ENCODE measurements around the gene PTH2R. TPM values are rescaled to one million over a fixed set of nuclear protein-coding genes. Genes with fewer than 3 reads are reported as not detected.

PTH2R gene
- total and polyA plus RNA-seq, 2 experiments from 2014 or later: 0.18 to 0.38 TPM

DNA sequence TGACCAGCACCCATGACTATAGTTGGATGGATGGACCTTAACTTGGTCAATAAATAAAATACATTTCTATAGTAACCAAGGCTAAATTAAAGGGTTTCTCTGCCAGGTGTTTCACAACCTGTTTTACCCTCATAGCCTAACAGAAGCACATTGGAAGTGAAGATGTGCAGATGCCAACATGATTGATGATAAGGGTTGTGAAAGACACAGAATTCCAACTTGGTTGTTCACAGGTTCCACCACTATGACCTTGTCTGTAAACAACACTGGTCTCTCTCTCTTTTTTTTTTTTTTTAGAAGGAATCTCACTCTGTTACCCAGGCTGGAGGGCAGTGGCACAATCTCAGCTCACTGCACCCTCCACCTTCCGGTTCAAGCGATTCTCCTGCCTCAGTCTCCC is 37.5 kb upstream of the PTH2R start (continued):
- TF ChIP-seq, protein P1, sequence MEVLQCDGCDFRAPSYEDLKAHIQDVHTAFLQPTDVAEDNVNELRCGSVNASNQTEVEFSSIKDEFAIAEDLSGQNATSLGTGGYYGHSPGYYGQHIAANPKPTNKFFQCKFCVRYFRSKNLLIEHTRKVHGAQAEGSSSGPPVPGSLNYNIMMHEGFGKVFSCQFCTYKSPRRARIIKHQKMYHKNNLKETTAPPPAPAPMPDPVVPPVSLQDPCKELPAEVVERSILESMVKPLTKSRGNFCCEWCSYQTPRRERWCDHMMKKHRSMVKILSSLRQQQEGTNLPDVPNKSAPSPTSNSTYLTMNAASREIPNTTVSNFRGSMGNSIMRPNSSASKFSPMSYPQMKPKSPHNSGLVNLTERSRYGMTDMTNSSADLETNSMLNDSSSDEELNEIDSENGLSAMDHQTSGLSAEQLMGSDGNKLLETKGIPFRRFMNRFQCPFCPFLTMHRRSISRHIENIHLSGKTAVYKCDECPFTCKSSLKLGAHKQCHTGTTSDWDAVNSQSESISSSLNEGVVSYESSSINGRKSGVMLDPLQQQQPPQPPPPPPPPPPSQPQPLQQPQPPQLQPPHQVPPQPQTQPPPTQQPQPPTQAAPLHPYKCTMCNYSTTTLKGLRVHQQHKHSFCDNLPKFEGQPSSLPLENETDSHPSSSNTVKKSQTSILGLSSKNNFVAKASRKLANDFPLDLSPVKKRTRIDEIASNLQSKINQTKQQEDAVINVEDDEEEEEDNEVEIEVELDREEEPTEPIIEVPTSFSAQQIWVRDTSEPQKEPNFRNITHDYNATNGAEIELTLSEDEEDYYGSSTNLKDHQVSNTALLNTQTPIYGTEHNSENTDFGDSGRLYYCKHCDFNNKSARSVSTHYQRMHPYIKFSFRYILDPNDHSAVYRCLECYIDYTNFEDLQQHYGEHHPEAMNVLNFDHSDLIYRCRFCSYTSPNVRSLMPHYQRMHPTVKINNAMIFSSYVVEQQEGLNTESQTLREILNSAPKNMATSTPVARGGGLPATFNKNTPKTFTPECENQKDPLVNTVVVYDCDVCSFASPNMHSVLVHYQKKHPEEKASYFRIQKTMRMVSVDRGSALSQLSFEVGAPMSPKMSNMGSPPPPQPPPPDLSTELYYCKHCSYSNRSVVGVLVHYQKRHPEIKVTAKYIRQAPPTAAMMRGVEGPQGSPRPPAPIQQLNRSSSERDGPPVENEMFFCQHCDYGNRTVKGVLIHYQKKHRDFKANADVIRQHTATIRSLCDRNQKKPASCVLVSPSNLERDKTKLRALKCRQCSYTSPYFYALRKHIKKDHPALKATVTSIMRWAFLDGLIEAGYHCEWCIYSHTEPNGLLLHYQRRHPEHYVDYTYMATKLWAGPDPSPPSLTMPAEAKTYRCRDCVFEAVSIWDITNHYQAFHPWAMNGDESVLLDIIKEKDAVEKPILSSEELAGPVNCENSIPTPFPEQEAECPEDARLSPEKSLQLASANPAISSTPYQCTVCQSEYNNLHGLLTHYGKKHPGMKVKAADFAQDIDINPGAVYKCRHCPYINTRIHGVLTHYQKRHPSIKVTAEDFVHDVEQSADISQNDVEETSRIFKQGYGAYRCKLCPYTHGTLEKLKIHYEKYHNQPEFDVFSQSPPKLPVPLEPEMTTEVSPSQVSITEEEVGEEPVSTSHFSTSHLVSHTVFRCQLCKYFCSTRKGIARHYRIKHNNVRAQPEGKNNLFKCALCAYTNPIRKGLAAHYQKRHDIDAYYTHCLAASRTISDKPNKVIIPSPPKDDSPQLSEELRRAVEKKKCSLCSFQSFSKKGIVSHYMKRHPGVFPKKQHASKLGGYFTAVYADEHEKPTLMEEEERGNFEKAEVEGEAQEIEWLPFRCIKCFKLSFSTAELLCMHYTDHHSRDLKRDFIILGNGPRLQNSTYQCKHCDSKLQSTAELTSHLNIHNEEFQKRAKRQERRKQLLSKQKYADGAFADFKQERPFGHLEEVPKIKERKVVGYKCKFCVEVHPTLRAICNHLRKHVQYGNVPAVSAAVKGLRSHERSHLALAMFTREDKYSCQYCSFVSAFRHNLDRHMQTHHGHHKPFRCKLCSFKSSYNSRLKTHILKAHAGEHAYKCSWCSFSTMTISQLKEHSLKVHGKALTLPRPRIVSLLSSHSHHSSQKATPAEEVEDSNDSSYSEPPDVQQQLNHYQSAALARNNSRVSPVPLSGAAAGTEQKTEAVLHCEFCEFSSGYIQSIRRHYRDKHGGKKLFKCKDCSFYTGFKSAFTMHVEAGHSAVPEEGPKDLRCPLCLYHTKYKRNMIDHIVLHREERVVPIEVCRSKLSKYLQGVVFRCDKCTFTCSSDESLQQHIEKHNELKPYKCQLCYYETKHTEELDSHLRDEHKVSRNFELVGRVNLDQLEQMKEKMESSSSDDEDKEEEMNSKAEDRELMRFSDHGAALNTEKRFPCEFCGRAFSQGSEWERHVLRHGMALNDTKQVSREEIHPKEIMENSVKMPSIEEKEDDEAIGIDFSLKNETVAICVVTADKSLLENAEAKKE (CRISPR knock-in tag; IDR thresholded peaks at IDR 0.05): no peak
- TF ChIP-seq ZNF331 (CRISPR knock-in tag; IDR thresholded peaks at IDR 0.05; ENCODE audit: low read depth): no peak
- TF ChIP-seq EZH2phosphoT487 (IDR thresholded peaks at IDR 0.05; ENCODE audit: unreplicated experiment): no peak
- TF ChIP-seq POLR2AphosphoS5 (IDR thresholded peaks at IDR 0.05; ENCODE audit: low read depth): no peak
- no peak for TF ChIP-seq EZH2 (IDR thresholded peaks at IDR 0.05; ENCODE audit: low read depth, unreplicated experiment)
- no peak for TF ChIP-seq ZNF114 (CRISPR knock-in tag; IDR thresholded peaks at IDR 0.05)
- no peak for TF ChIP-seq NANOG (IDR thresholded peaks at IDR 0.05; ENCODE audit: borderline replicate concordance)
- TF ChIP-seq JUNB (IDR thresholded peaks at IDR 0.05; ENCODE audit: unreplicated experiment): no peak

DNA sequence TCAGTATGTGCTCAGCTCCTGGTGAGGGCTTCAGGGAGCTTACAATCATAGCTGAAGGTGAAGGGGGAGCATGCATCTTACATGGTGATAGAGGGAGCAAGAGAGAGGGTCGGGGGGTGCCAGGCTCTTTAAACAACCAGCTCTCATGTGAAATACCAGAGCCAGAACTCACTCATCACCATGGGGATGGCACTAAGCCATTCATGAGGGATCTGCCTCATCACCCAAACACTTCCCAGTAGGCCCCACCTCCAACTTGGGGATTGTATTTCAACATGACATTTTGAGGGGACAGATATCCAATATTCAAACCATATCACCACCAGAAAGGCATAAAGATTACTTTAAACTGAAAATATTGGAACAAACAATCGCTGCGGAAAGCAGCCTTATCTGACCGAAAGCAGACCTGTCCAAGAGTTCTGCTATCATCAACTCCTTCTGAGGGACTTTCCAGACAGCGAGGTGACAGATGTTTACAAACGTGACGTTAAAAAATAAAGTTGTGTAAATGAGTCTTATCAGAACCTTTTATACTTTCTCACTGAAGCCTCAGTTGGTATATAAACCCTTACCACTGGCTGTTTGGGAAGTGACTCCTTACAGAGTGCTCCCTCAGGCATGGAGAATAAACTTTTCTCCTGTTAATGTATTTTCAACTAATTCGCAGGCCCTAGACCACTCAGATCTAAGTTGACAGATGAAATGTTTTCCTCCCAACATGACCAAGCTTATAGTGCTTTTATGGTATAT is 35.5 kb upstream of the PTH2R start:
- H3K27ac Mint-ChIP-seq: no peak overlapping the region
- H3K4me3 Mint-ChIP-seq: no peak overlapping the region
- DNase-seq (ENCODE audit: low spot score) (no peak), ATAC-seq (no peak)
- H3K4me2 ChIP-seq: no peak overlapping the region
- no peaks in the 10 kb centered on the region for H3K27me3 Mint-ChIP-seq (ENCODE audit: insufficient read depth, low read depth, poor library complexity)
- H3K79me2 ChIP-seq (replicated peaks; ENCODE audit: insufficient read depth): no peaks in the 10 kb centered on the region
- H3K27me3 ChIP-seq (ENCODE audit: insufficient read depth): no peaks in the 10 kb centered on the region
- peaks cover 3% of the 10 kb centered on the region; the same call in 2 of the 3 replicates for H3K9me3 Mint-ChIP-seq
- H3K4me1 ChIP-seq (ENCODE audit: insufficient read depth): peaks cover 11% of the 10 kb centered on the region
- H3K36me3 Mint-ChIP-seq (ENCODE audit: low read depth): peaks cover 2% of the 10 kb centered on the region; the same call in 1 of the 3 replicates
- H3K4me1 Mint-ChIP-seq: peaks cover 14% of the 10 kb centered on the region
- no peaks in the 10 kb centered on the region for H3K36me3 ChIP-seq (ENCODE audit: insufficient read depth)
- H3K27ac ChIP-seq (ENCODE audit: low read depth): no peak overlapping the region
- H3K4me3 ChIP-seq: no peak overlapping the region
- no peaks in the 10 kb centered on the region for H4K20me1 ChIP-seq (replicated peaks; ENCODE audit: insufficient read depth)
- H2AFZ ChIP-seq: no peak overlapping the region
- peaks cover 6% of the 10 kb centered on the region; the same call in 1 of the 2 replicates for H3K9me2 ChIP-seq (ENCODE audit: insufficient read depth)
- H3F3A ChIP-seq (replicated peaks; ENCODE audit: low read depth): 0 out of 2 replicates have a peak, but pooled peaks cover 4% of the 10 kb centered on the region
- TF ChIP-seq, protein P2, sequence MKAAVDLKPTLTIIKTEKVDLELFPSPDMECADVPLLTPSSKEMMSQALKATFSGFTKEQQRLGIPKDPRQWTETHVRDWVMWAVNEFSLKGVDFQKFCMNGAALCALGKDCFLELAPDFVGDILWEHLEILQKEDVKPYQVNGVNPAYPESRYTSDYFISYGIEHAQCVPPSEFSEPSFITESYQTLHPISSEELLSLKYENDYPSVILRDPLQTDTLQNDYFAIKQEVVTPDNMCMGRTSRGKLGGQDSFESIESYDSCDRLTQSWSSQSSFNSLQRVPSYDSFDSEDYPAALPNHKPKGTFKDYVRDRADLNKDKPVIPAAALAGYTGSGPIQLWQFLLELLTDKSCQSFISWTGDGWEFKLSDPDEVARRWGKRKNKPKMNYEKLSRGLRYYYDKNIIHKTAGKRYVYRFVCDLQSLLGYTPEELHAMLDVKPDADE (IDR thresholded peaks at IDR 0.05): no peak
- TF ChIP-seq EZH2 (IDR thresholded peaks at IDR 0.05; ENCODE audit: low read depth, unreplicated experiment) (no peak), NANOG (IDR thresholded peaks at IDR 0.05; ENCODE audit: borderline replicate concordance) (no peak), JUNB (IDR thresholded peaks at IDR 0.05; ENCODE audit: unreplicated experiment) (no peak), STAT1 (IDR thresholded peaks at IDR 0.05; ENCODE audit: unreplicated experiment) (no peak)

Measured in GM23338 (cell line).